Right ventricle myocardium inferior (tissue), 1 donor: ENCODE data around the gene SHMT2. TPM values are rescaled to one million over a fixed set of nuclear protein-coding genes. Genes with fewer than 3 reads are reported as not detected.

Experiments used
- ATAC-seq: fragments of 200-7000 bp; cut with Tn5 transposase; one replicate; pipeline ENCODE4 v1.9.1; 2020; ENCODE audit warnings: mild to moderate bottlenecking, moderate library complexity
- DNase-seq: peaks from one replicate; pipeline ENCODE4 v3.0.0; 2021; ENCODE audit errors: missing footprints
- intact Hi-C: fragments of 100-400 bp; cut with DNase I; formaldehyde crosslinking; loops from one replicate; pipeline ENCODE4 v1.11.0; 2022
- total RNA-seq: library from RNA; stranded (reverse); fragmentation: NEBNext Ultra II Directional; extraction: Animal tissue kit (Norgen Biotek cat#: 25700); gene quantifications from one replicate; pipeline ENCODE4 v1.2.1, GENCODE V29; 2021
- donor health status: DM: no; HTN: yes; CAD: no; lungs with severe emphysema.

The SHMT2 gene
- total RNA-seq, 1 donor from 2014 or later: 32.8 TPM

- intact Hi-C loops: loop anchor here (2.0 to 5.0 kb wide), 2 partner anchors 65 to 240 kb away; no protein-coding TSS in a partner anchor
- no peak for DNase-seq
- ATAC-seq: no peak
These were observed 17.5 kb upstream of the SHMT2 start for GRCh38 chr12:57211791-57212700.

DNA sequence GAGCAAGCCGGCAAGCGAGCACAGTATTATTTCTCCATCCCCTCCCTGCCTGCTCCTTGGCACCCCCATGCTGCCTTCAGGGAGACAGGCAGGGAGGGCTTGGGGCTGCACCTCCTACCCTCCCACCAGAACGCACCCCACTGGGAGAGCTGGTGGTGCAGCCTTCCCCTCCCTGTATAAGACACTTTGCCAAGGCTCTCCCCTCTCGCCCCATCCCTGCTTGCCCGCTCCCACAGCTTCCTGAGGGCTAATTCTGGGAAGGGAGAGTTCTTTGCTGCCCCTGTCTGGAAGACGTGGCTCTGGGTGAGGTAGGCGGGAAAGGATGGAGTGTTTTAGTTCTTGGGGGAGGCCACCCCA lies 16.8 kb upstream of the SHMT2 start:
- ATAC-seq (no peak), DNase-seq (no peak)
- intact Hi-C loops: loop anchor here (1.0 to 5.0 kb wide), 4 partner anchors 27 to 240 kb away; no protein-coding TSS in a partner anchor

DNA sequence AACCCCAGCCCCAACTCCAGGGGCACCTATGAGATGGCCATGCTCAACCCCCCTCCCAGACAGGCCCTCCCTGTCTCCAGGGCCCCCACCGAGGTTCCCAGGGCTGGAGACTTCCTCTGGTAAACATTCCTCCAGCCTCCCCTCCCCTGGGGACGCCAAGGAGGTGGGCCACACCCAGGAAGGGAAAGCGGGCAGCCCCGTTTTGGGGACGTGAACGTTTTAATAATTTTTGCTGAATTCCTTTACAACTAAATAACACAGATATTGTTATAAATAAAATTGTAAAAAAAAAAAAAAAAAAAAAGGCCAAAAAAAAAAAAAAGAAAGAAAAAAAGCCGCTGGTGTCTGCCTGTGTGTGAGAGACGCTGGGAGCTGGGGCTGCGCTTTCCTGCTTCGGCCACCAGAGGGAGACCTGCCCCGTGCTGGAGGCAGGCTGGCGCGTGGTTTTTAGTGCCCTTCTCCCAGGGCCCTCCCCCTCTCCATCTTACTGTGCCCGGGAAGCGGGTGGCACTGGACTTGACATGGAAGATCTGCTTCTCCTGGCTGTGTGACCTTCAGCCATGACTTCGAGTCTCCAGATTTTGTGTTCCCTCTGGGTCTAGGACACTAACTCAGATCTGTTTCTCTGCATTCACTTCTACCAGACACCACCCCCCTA lies 16.3 kb upstream of the SHMT2 start:
- intact Hi-C loops: loop anchor here (1.0 to 5.0 kb wide), 4 partner anchors 26 to 239 kb away; no protein-coding TSS in a partner anchor
- DNase-seq: peak; percentile 94
- peak; percentile 70 for ATAC-seq

DNA sequence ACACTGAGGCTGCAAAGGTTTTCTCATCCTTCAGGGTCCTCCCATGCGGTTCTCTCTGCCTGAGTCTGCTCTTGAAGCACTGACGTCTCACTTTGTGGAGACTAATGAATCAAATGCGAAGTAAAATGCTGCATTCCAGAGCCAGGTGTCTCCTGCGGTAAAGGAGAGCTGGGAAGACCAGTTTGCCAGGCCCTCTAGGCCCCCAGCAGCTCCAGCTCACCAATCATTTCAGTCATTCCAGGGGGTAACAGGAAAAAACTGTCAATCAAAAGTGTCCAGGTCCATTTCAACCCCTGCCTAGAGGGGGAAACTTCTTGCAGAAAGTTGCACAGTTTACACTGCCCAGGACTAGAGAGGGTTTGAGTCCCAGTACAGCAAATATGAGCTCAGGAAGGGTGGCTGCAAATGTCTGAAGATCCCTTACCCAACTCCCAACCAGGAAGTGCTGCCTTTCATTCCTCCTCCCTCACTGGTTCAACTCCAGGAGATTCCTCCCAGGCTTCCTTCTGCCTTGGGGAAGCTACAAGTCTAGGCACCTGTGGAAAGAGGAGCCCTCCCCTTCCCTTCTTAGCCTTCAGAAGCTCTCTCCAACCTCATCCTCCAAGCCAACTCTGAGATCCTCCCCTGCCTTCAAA lies 15.6 kb upstream of the SHMT2 start:
- intact Hi-C loops: loop anchor here (1.0 to 5.0 kb wide), 4 partner anchors 25 to 238 kb away; no protein-coding TSS in a partner anchor
- no peak for ATAC-seq

DNA sequence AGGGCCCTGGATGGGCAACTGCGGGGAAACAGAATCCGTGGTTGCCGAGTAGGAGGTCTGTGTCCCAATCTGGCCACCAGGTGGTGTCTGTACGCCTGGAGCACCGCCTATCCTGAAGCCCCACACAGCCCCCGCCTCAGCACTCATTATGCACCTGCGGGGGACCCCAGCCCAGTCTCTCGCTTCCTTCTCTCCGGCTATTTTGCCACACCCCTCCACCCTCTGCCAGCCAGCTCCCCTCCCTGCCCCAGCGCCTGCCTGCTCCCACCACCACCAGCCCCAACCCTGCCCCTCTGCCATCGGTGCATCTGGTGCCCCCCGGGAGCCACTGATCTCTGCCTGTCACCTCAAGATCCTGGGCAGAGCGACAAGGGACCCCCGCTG lies 15.1 kb upstream of the SHMT2 start:
- DNase-seq (no peak), ATAC-seq (peak; percentile 63)
- intact Hi-C loops: loop anchor here (5.0 kb wide), 1 partner anchor 238 kb away; no protein-coding TSS in a partner anchor

More for the DNA sequence above, 15.6 kb upstream of the SHMT2 start:
- DNase-seq: no peak

GRCh38 chr12:57215065-57215464 lies 14.4 kb upstream of the SHMT2 start:
- intact Hi-C loops: no loop called here
- no peak for DNase-seq
- no peak for ATAC-seq

DNA sequence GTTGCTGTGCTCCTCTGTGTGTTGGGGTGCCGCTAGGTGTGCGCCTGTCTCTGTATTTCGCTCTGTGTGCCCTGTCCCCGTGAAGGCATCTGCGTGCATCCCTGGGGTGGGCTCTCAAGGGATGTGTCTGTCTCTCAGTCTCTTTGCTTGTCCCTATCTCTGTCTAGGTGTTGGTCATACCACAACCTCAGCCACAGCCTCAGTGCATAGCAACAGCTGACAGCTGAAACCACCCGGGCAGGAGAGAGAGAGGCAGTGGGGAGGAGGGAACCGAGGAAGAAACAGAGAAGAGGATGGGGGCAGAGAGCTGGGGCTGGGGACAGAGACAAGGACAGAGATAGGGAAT lies 13.9 kb upstream of the SHMT2 start:
- intact Hi-C loops: no loop called here
- DNase-seq (no peak), ATAC-seq (no peak)

GRCh38 chr12:57216014-57216911 lies 13.2 kb upstream of the SHMT2 start, which contains the start of gene NXPH4:
Gene NXPH4, plus strand, starts transcription at chr12:57216794. Its CDS starts 176 bp downstream, at chr12:57216970.
- no peak for ATAC-seq
- intact Hi-C loops: no loop called here
- DNase-seq: no peak

DNA sequence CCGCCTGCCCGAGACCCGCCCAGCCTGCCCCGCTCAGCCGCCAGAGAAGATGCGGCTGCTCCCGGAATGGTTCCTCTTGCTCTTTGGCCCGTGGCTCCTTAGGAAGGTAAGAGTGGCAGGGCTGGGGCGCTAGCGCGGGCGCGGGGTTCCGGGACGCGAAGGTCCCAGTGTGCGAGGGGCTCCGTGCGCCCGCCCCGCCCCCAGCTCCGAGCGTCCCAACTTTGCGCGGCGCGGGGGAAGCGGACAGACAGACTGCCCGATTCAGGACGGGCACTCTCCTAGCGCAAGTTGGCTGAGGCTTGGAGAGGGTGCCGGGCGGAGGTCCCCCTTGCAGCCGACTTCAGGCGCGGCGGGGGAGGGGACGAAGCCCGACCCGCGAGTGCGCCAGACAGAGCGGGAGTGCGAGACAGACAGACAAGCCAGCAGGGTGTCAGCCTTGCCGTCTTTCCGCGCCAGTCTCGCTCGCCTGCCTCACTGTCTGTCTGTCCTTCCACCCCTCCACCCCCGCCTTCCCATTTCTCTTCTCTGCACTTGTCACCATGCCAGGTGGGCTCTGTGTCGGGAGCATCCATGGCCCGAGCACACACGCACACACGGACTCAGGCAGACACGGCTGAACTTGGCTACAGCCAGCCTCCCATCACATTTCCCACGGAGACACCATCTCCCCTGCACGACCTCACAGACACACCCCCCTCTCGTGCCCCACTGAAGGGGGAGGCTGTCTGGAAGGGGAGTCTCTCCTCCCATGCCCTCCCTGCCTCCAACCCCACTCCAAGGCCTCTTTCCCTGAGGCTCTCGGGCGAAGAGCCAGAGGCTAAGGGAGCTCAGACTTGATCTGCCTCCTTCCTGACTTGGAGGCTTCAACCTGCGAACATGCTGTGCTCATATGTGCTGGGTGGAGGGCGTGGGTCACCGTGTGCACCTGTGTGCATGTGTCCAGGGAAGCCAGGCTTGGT lies 12.3 kb upstream of the SHMT2 start:
- DNase-seq (no peak), ATAC-seq (no peak)
- intact Hi-C loops: no loop called here

DNA sequence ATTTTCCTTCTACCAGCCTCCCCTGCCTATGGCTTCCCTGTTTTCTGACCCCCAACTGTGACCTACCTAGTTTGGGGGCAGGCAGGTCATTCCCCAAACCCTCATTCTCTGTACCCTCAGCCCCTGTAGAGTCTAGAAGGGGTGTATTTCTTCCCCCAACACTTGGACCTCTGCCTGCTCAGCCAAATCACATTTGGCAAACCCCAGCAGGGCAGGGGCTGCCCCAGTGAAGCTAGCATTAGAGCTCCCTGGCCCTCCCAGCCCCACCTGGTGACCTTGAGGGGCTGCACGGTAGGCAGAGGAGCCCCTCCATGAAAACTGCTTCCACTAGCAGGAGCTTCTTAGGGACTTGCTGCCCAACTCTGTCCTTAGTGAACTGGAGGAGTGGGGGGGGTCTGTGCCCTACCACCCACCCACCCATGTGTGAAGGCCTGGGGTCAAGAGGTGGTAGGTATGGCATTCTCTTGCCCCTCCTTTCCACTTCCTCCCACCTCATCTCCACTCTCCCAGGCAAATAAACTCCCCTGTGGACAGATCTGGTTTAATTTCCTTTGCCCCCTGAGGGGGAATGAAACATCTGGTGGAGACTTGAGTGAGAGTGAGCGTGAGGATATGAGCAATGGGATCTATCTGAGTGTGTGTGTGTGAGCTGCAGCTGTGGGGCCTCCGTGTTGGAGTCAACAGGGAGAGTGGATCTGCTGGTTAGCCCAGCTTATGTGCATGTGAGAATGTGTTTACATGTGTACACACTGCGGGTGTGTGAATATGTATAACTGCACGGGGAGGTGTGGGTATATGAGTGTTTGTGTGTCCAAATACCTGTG lies 11.3 kb upstream of the SHMT2 start:
- no peak for DNase-seq
- intact Hi-C loops: no loop called here
- ATAC-seq: no peak

- ATAC-seq (no peak), DNase-seq (no peak)
- intact Hi-C loops: no loop called here
These were observed 10.1 kb upstream of the SHMT2 start for GRCh38 chr12:57219205-57219992.

DNA sequence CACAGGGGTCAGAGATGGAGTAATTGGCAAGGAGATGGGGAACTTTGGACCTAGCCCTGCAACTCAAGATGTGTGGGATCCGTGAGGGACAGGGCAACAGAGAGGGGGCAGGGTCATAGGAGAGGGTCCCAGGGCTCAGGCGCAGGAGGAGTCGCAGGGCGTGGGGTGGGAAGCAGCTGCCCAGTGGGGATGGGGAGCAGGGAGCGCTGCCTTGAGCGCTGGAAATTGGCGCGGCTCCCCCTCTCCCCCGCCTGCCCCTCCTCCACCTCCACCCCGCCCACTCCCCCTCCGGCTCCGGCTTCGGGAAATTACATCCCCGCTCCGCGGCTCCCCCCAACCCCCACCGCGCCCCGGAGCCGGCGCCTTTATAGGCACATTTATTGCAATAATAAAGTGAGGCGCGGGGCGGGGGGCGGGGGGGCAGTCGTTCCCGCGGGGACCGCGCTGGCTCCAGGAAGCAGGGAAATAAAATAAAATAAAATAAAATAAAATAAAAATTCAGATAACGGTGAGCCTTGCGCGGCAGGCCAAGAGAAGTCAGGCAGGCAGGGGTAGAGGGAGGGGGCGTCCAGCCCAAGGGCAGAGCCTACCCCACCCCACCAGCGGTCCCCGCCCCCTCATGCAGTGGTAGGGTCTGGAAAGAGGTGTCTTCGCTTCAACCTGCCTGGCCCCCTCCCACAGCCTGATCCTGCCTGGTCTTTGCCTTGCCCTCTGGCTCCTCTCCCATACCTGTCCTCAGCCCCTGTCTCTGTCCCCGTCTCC lies 9.3 kb upstream of the SHMT2 start:
- intact Hi-C loops: no loop called here
- no peak for DNase-seq
- no peak for ATAC-seq

DNA sequence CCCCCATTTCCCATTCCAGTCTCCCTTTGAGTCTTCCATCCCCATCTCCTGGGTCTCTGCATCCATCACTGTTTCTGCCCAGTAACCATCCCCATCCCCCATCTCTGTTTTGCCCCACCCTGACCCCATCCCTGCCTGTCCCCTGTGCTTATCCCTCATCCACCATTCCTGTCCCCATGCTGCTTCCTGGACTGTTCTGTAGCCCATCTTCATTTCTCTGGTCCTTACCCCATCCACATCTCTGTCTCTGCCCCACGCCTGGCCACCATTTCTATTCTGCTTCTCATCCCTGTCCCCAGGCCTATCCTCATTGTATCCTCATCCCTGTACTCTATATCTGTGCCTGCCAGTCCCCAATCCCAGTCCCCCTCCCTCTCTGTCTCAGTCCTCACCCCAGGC lies 8.7 kb upstream of the SHMT2 start:
- ATAC-seq: no peak
- intact Hi-C loops: no loop called here
- DNase-seq: no peak

DNA sequence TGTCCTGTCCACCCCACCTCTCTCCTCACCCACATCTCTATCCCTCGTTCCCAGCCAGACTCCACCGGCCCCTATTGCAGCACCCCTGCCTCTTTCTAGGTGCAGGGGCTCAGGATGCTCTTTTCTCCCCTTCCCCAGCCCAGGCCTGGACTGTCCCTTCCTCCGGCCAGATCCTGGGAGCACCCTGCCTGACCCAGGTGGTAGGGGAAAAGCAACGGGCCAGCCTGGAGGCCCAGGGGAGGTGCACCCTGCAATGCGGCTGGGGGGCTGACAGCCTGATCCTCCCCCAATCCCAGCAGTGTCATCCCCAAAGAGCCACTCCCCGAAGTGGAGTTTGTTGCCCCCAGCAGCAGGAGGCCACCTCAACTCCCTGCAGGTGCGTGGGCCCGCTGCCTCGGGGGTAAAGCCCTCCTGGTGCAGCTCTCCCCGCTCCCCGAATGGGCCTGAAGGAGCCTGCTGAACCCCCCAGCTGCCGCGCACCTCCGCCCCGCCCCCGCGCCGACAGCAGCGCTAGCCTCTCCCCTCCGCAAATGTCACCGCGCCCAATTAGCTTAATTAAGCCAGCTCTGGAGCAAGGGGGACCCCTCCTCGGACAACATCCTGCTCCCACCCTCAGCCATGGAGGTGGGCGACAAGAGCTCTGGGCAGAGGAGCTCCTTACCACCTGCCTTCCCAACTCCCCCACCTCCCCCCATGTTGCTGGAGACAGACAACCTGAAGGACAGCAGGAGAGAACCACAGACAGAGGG lies 8.2 kb upstream of the SHMT2 start:
- ATAC-seq: no peak
- intact Hi-C loops: no loop called here

More for the DNA sequence above, 8.2 kb upstream of the SHMT2 start:
- peak; percentile 9 for DNase-seq
